Activated CD8-positive, alpha-beta memory T cell treated with anti-CD3 and anti-CD28 coated beads for 36 hours (primary cell): ENCODE measurements around the gene IRS1. TPM values are rescaled to one million over a fixed set of nuclear protein-coding genes. Genes with fewer than 3 reads are reported as not detected.

Experiments
- CTCF ChIA-PET: fragments of 350-600 bp; sonication (Branson Sonifier 250); formaldehyde crosslinking; loops from one replicate; lab custom pipeline; 2021; ENCODE audit warnings: antibody characterized with exemption; lab: Charles Lee
- POLR2A ChIA-PET: fragments of 350-600 bp; sonication (Branson Sonifier 250); formaldehyde crosslinking; loops from one replicate; lab custom pipeline; 2021; ENCODE audit warnings: antibody characterized with exemption; lab: Charles Lee
- total RNA-seq, 2 experiments: library from RNA; stranded (reverse); gene quantifications; one replicate each; pipeline ENCODE4 v1.2.3, GENCODE V29; 2021

IRS1 gene
- total RNA-seq, 2 experiments from 2014 or later = 3.7 to 4.8 TPM

GRCh38 chr2:226740039-226740648 lies 59.5 kb downstream of the IRS1 start:
- POLR2A ChIA-PET = no interaction called here
- CTCF ChIA-PET = no interaction called here

GRCh38 chr2:226739545-226740030 lies 60.0 kb downstream of the IRS1 start:
- CTCF ChIA-PET = no interaction called here
- POLR2A ChIA-PET = no interaction called here

GRCh38 chr2:226738821-226739544 lies 60.6 kb downstream of the IRS1 start:
- POLR2A ChIA-PET = no interaction called here

GRCh38 chr2:226738191-226738820 lies 61.3 kb downstream of the IRS1 start:
- CTCF ChIA-PET = interaction anchor here (0.5 kb wide), 1 partner anchor 77 kb away, joined by 4 read pairs; no protein-coding TSS in a partner anchor
- POLR2A ChIA-PET = no interaction called here

More at GRCh38 chr2:226738821-226739544, 60.6 kb downstream of the IRS1 start:
- CTCF ChIA-PET = no interaction called here

- CTCF ChIA-PET = no interaction called here
- POLR2A ChIA-PET = no interaction called here
Measured at GRCh38 chr2:226736382-226736781, 63.2 kb downstream of the IRS1 start.

- ChIA-PET POLR2A (no interaction called here), CTCF (no interaction called here)
Measured at GRCh38 chr2:226733927-226734564, 65.6 kb downstream of the IRS1 start.

GRCh38 chr2:226733189-226733858 lies 66.3 kb downstream of the IRS1 start:
- ChIA-PET CTCF (no interaction called here), POLR2A (no interaction called here)

GRCh38 chr2:226732478-226733188 lies 67.0 kb downstream of the IRS1 start:
- ChIA-PET CTCF (no interaction called here), POLR2A (no interaction called here)

GRCh38 chr2:226730481-226730880 lies 69.1 kb downstream of the IRS1 start:
- CTCF ChIA-PET = no interaction called here
- POLR2A ChIA-PET = no interaction called here

- ChIA-PET CTCF (no interaction called here), POLR2A (no interaction called here)
Measured at GRCh38 chr2:226728996-226729395, 70.6 kb downstream of the IRS1 start.

- ChIA-PET CTCF (no interaction called here), POLR2A (no interaction called here)
Measured at GRCh38 chr2:226727251-226727650, 72.4 kb downstream of the IRS1 start.

- ChIA-PET POLR2A (no interaction called here), CTCF (no interaction called here)
Measured at GRCh38 chr2:226726546-226726945, 73.1 kb downstream of the IRS1 start.

GRCh38 chr2:226725126-226725860 lies 74.3 kb downstream of the IRS1 start:
- CTCF ChIA-PET = no interaction called here
- POLR2A ChIA-PET = no interaction called here

GRCh38 chr2:226721541-226721940 lies 78.1 kb downstream of the IRS1 start:
- ChIA-PET CTCF (no interaction called here), POLR2A (no interaction called here)

- CTCF ChIA-PET = no interaction called here
- POLR2A ChIA-PET = no interaction called here
Measured at GRCh38 chr2:226720948-226721347, 78.7 kb downstream of the IRS1 start.

- ChIA-PET POLR2A (no interaction called here), CTCF (no interaction called here)
Measured at GRCh38 chr2:226717719-226718118, 81.9 kb downstream of the IRS1 start.

GRCh38 chr2:226716126-226716525 lies 83.5 kb downstream of the IRS1 start:
- ChIA-PET CTCF (no interaction called here), POLR2A (no interaction called here)

- ChIA-PET POLR2A (no interaction called here), CTCF (no interaction called here)
Measured at GRCh38 chr2:226715347-226715990, 84.2 kb downstream of the IRS1 start.
